B cell (primary cell): Measurements from ENCODE around the gene CCDC91. TPM values are rescaled to one million over a fixed set of nuclear protein-coding genes. Genes with fewer than 3 reads are reported as not detected.

Source experiments
- ATAC-seq: fragments of 200-7000 bp; cut with Tn5 transposase; one replicate; pipeline ENCODE4 v1.10.0; 2021; ENCODE audit warnings: low read depth, mild to moderate bottlenecking, moderate number of reproducible peaks, moderate library complexity
- CTCF ChIA-PET: fragments of 350-600 bp; sonication (Branson Sonifier 250); formaldehyde crosslinking; loops from one replicate; lab custom pipeline; 2021; ENCODE audit warnings: antibody characterized with exemption, inconsistent platforms; lab: Charles Lee
- POLR2A ChIA-PET: fragments of 350-600 bp; sonication (Branson Sonifier 250); formaldehyde crosslinking; loops from one replicate; lab custom pipeline; 2021; ENCODE audit warnings: antibody characterized with exemption; lab: Charles Lee
- DNase-seq: peaks from one replicate; pipeline ENCODE4 v3.0.0; 2013
- H2AFZ ChIP-seq: 2 replicates; pipeline ENCODE4 v1.6.1; 2012; ENCODE audit warnings: mild to moderate bottlenecking, low read depth, low read length; ENCODE audit not compliant: insufficient read depth, poor library complexity, severe bottlenecking
- H3K27ac ChIP-seq, 2 donors: 1 replicate in 1 of 2; 2 replicates in 1 of 2; pipeline ENCODE4 v1.5.1; 2012 to 2013; ENCODE audit warnings: low read length in 2 of 2, mild to moderate bottlenecking in 2 of 2, moderate library complexity in 1 of 2
- H3K27me3 ChIP-seq, 4 experiments: fragments of 200-600 bp in 1 of 4; sonication (generic) in 1 of 4; replicated peaks in 1 of 4; 1 replicate in 2 of 4; 2 replicates in 2 of 4; pipeline versions ENCODE4 v1.6.1 to v1.7.0; 2013 to 2016; ENCODE audit warnings: low read length in 3 of 4, mild to moderate bottlenecking in 2 of 4, mixed read lengths in 1 of 4, moderate library complexity in 1 of 4; ENCODE audit not compliant: insufficient read depth in 4 of 4, control insufficient read depth in 3 of 4; ENCODE audit errors: control extremely low read depth in 1 of 4
- H3K36me3 ChIP-seq, 2 experiments: replicated peaks in 1 of 2; 1 replicate in 1 of 2; 2 replicates in 1 of 2; pipeline versions ENCODE4 v1.6.1 to v1.7.1; 2013; ENCODE audit warnings: low read length in 1 of 2; ENCODE audit not compliant: insufficient read depth in 2 of 2, control insufficient read depth in 1 of 2; ENCODE audit errors: control extremely low read depth in 1 of 2, extremely low read depth in 1 of 2
- H3K4me1 ChIP-seq, 2 donors: fragments of 200-600 bp in 1 of 2; sonication (generic) in 1 of 2; 1 replicate in 1 of 2; 2 replicates in 1 of 2; pipeline versions ENCODE4 v1.5.1 to v1.6.1; 2013 to 2017; ENCODE audit warnings: low read length in 2 of 2; ENCODE audit not compliant: control insufficient read depth in 2 of 2, insufficient read depth in 2 of 2
- H3K4me2 ChIP-seq: replicated peaks from 2 replicates; pipeline ENCODE3; 2012; ENCODE audit warnings: mild to moderate bottlenecking, low read depth, low read length; ENCODE audit not compliant: poor library complexity, severe bottlenecking
- H3K4me3 ChIP-seq, 5 experiments: fragments of 200-600 bp in 1 of 5; sonication (generic) in 1 of 5; 1 replicate in 3 of 5; 2 replicates in 2 of 5; pipeline versions ENCODE4 v1.5.1 to v1.7.0; 2011 to 2016; ENCODE audit warnings: low read length in 4 of 5, mild to moderate bottlenecking in 4 of 5, low read depth in 2 of 5, control low read depth in 1 of 5, moderate library complexity in 1 of 5; ENCODE audit not compliant: insufficient read depth in 1 of 5; ENCODE audit errors: control extremely low read depth in 1 of 5, extremely low read depth in 1 of 5
- H3K79me2 ChIP-seq: fragments of 200-600 bp; sonication (generic); one replicate; pipeline ENCODE4 v1.6.0; 2016; ENCODE audit warnings: low read length; ENCODE audit not compliant: control insufficient read depth, insufficient read depth
- H3K9ac ChIP-seq: fragments of 200-600 bp; sonication (generic); 2 replicates; pipeline ENCODE4 v1.6.1; 2017; ENCODE audit warnings: mild to moderate bottlenecking, low read length, moderate library complexity
- H3K9me3 ChIP-seq, 3 donors: one replicate each; pipeline versions ENCODE4 v1.6.1 to v1.7.1; 2013; ENCODE audit warnings: low read length in 2 of 3; ENCODE audit not compliant: control insufficient read depth in 2 of 3, insufficient read depth in 1 of 3; ENCODE audit errors: control extremely low read depth in 1 of 3
- H4K20me1 ChIP-seq: 2 replicates; pipeline ENCODE4 v1.6.0; 2012; ENCODE audit warnings: mild to moderate bottlenecking, low read length; ENCODE audit not compliant: insufficient read depth, control insufficient read depth, poor library complexity, severe bottlenecking
- H3K27ac Mint-ChIP-seq: one replicate; pipeline ENCODE4 v1.8.0; 2021; ENCODE audit warnings: mixed read lengths
- H3K27me3 Mint-ChIP-seq: one replicate; pipeline ENCODE4 v1.8.0; 2021; ENCODE audit warnings: mixed read lengths
- H3K4me1 Mint-ChIP-seq: one replicate; pipeline ENCODE4 v1.8.0; 2021; ENCODE audit warnings: mixed read lengths
- H3K4me3 Mint-ChIP-seq: one replicate; pipeline ENCODE4 v1.8.0; 2021; ENCODE audit warnings: mixed read lengths
- H3K9me3 Mint-ChIP-seq: one replicate; pipeline ENCODE4 v1.8.0; 2022; ENCODE audit warnings: mixed read lengths; ENCODE audit not compliant: insufficient read depth
- EZH2 ChIP-seq: IDR thresholded peaks from 2 replicates; pipeline ENCODE4 v1.6.1; 2012; ENCODE audit warnings: borderline replicate concordance, low read depth, mild to moderate bottlenecking, moderate library complexity, low read length; ENCODE audit not compliant: insufficient read depth, poor library complexity, severe bottlenecking
- WGBS: methylation state at CpG from one replicate; pipeline ENCODE4 v1.1.5; 2013; ENCODE audit warnings: missing lambda C conversion rate; ENCODE audit not compliant: insufficient coverage; 5-methylcytosine and 5-hydroxymethylcytosine counted together
- intact Hi-C: fragments of 100-400 bp; cut with micrococcal nuclease; formaldehyde crosslinking; loops from one replicate; pipeline ENCODE4 v1.10.0; 2022
- polyA plus RNA-seq: library from polyadenylated mRNA; depleted of rRNA; stranded (reverse); fragments of >200 nt; gene quantifications from 2 replicates; pipeline ENCODE4 v1.2.3, GENCODE V29; 2012
- total RNA-seq, 2 donors: library from RNA; stranded (reverse); fragments of 120-200 nt in 1 of 2; gene quantifications; 1 replicate in 1 of 2; 2 replicates in 1 of 2; pipeline versions ENCODE4 v1.2.3 to v1.2.4, GENCODE V29; 2013 to 2022
- TF ChIP-seq, protein P1 (sequence below): fragments of 200-600 bp; IDR thresholded peaks from one replicate; pipeline ENCODE4 v1.8.0; 2022; ENCODE audit warnings: antibody characterized with exemption, mild to moderate bottlenecking

The CCDC91 gene
- total and polyA plus RNA-seq, 2 donors (not counting 1 experiment from before 2014, with no cell fraction given), result 10.9 to 64.8 TPM

DNA sequence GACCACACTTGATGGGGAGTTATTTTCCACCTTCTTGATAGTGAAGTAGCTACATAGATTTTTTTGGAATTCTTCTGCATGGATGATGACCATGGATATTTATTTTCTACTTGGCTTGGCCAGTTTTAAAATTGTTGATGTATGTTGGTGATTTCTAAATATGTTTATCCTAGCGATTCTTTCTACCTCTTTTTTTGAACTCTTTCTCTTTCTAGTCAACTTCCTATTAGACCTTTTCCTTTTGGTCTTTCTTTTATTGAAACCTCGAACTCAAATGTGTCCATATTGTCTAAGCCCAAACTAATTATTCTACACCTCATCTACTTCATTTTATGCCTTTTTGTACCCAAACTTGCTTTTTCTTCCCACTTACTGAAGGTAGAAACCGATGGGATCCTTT, 37.0 kb downstream of the CCDC91 start:
- peaks cover 4 to 5% of the 10 kb centered on the region in 2 experiments for H3K36me3 ChIP-seq
- peaks cover 0 to 4% (median 1%) of the 10 kb centered on the region in 3 donors for H3K9me3 ChIP-seq
- intact Hi-C loops, result no loop called here
- H3K27ac ChIP-seq, result no peak overlapping the region
- peaks cover 50% of the 10 kb centered on the region for H3K79me2 ChIP-seq
- ATAC-seq (no peak), DNase-seq (no peak)
- H3K27me3 Mint-ChIP-seq, result no peaks in the 10 kb centered on the region
- H3K4me2 ChIP-seq, result no peak overlapping the region
- no peak overlapping the region for H3K27ac Mint-ChIP-seq
- no peak overlapping the region for H2AFZ ChIP-seq
- H3K4me1 ChIP-seq, result peaks cover 13 to 23% of the 10 kb centered on the region in 2 donors
- peaks cover 62% of the 10 kb centered on the region for H3K4me1 Mint-ChIP-seq
- H3K9ac ChIP-seq, result no peak overlapping the region
- no peaks in the 10 kb centered on the region for H3K27me3 ChIP-seq
- H3K4me3 Mint-ChIP-seq, result no peak overlapping the region
- TF ChIP-seq EZH2, result no peak
- TF ChIP-seq, protein P1, sequence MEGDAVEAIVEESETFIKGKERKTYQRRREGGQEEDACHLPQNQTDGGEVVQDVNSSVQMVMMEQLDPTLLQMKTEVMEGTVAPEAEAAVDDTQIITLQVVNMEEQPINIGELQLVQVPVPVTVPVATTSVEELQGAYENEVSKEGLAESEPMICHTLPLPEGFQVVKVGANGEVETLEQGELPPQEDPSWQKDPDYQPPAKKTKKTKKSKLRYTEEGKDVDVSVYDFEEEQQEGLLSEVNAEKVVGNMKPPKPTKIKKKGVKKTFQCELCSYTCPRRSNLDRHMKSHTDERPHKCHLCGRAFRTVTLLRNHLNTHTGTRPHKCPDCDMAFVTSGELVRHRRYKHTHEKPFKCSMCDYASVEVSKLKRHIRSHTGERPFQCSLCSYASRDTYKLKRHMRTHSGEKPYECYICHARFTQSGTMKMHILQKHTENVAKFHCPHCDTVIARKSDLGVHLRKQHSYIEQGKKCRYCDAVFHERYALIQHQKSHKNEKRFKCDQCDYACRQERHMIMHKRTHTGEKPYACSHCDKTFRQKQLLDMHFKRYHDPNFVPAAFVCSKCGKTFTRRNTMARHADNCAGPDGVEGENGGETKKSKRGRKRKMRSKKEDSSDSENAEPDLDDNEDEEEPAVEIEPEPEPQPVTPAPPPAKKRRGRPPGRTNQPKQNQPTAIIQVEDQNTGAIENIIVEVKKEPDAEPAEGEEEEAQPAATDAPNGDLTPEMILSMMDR, result no peak
- POLR2A ChIA-PET, result no interaction called here
- peaks cover 12% of the 10 kb centered on the region for H4K20me1 ChIP-seq
- H3K9me3 Mint-ChIP-seq, result peaks cover 2% of the 10 kb centered on the region
- CTCF ChIA-PET, result no interaction called here
- WGBS, result no CpG with 5 or more reads among the region's 3 CpGs
- no peak overlapping the region for H3K4me3 ChIP-seq

DNA sequence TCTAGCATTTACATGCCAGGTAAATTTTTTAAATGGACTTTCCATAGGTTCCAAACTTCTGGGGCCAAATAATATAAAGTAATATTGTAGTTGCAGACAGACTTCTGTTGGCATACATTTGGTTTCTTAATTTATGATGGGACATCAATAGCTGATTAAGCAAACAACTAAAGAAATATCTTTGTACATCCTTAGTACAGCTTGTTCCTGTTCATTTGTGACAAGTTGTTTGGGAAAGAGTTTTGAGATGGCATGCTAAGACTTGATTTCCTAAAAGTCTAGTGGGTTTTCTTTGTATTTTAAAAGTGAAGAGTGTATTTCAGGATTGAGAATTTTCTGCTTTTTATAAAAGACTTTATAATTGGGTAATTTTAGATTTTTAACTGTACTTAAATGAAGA, 41.0 kb downstream of the CCDC91 start:
- no peak overlapping the region for H3K27ac Mint-ChIP-seq
- ChIA-PET POLR2A (no interaction called here), CTCF (no interaction called here)
- Histone ChIP-seq H3K9me3 (no peaks in the 10 kb centered on the region), H4K20me1 (peaks cover 12% of the 10 kb centered on the region), H2AFZ (no peak overlapping the region), H3K36me3 (peaks cover 3 to 4% of the 10 kb centered on the region in 2 experiments), H3K4me1 (no peaks in the 10 kb centered on the region), H3K27me3 (no peaks in the 10 kb centered on the region), H3K79me2 (peaks cover 64% of the 10 kb centered on the region), H3K27ac (no peak overlapping the region), H3K4me2 (no peak overlapping the region), H3K9ac (no peak overlapping the region), H3K4me3 (no peak overlapping the region)
- no peaks in the 10 kb centered on the region for H3K27me3 Mint-ChIP-seq
- ATAC-seq (no peak), DNase-seq (no peak)
- intact Hi-C loops, result no loop called here
- no peak for TF ChIP-seq EZH2
- TF ChIP-seq, protein P1, result no peak
- peaks cover 2% of the 10 kb centered on the region for H3K9me3 Mint-ChIP-seq
- H3K4me3 Mint-ChIP-seq, result no peak overlapping the region
- peaks cover 47% of the 10 kb centered on the region for H3K4me1 Mint-ChIP-seq
